ENCODE measurements around the gene MBTPS1.

DNA sequence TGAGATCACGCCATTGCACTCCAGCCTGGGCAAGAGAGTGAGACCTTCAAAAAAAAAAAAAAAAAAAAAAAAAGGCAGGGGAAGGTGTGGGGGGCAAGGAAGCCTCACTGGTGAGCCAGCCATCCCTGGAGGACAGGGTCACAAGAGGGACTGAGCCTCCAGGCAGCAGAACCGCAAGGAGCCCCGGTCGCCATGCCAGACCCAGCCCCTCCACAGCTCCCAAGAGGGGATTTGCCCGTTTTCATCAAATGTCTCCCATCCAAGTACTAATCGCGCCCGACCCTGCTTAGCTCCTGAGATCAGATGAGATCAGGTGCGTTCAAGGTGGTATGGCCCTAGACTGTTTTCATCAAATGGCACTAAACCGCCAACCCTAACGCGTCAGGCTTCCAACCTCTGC lies 77.0 kb downstream of the MBTPS1 start:
- TF ChIP-seq, protein P1, sequence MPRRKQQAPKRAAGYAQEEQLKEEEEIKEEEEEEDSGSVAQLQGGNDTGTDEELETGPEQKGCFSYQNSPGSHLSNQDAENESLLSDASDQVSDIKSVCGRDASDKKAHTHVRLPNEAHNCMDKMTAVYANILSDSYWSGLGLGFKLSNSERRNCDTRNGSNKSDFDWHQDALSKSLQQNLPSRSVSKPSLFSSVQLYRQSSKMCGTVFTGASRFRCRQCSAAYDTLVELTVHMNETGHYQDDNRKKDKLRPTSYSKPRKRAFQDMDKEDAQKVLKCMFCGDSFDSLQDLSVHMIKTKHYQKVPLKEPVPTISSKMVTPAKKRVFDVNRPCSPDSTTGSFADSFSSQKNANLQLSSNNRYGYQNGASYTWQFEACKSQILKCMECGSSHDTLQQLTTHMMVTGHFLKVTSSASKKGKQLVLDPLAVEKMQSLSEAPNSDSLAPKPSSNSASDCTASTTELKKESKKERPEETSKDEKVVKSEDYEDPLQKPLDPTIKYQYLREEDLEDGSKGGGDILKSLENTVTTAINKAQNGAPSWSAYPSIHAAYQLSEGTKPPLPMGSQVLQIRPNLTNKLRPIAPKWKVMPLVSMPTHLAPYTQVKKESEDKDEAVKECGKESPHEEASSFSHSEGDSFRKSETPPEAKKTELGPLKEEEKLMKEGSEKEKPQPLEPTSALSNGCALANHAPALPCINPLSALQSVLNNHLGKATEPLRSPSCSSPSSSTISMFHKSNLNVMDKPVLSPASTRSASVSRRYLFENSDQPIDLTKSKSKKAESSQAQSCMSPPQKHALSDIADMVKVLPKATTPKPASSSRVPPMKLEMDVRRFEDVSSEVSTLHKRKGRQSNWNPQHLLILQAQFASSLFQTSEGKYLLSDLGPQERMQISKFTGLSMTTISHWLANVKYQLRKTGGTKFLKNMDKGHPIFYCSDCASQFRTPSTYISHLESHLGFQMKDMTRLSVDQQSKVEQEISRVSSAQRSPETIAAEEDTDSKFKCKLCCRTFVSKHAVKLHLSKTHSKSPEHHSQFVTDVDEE (CRISPR knock-in tag; IDR thresholded peaks at IDR 0.05) = no peak
- TF ChIP-seq ARNTL (CRISPR knock-in tag; IDR thresholded peaks at IDR 0.05; ENCODE audit: borderline replicate concordance, low read depth) (no peak), ZNF565 (CRISPR knock-in tag; conservative IDR thresholded peaks at IDR 0.05; ENCODE audit: low read depth) (no peak), TCF4 (CRISPR knock-in tag; IDR thresholded peaks at IDR 0.05; ENCODE audit: borderline replicate concordance) (no peak), BACH2 (CRISPR knock-in tag; IDR thresholded peaks at IDR 0.05; ENCODE audit: borderline replicate concordance) (no peak), CSDC2 (CRISPR knock-in tag; IDR thresholded peaks at IDR 0.05) (no peak), GLIS3 (CRISPR knock-in tag; IDR thresholded peaks at IDR 0.05) (no peak), ZFP3 (CRISPR knock-in tag; IDR thresholded peaks at IDR 0.05) (no peak)
- TF ChIP-seq, protein P2, sequence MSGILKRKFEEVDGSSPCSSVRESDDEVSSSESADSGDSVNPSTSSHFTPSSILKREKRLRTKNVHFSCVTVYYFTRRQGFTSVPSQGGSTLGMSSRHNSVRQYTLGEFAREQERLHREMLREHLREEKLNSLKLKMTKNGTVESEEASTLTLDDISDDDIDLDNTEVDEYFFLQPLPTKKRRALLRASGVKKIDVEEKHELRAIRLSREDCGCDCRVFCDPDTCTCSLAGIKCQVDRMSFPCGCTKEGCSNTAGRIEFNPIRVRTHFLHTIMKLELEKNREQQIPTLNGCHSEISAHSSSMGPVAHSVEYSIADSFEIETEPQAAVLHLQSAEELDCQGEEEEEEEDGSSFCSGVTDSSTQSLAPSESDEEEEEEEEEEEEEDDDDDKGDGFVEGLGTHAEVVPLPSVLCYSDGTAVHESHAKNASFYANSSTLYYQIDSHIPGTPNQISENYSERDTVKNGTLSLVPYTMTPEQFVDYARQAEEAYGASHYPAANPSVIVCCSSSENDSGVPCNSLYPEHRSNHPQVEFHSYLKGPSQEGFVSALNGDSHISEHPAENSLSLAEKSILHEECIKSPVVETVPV (CRISPR knock-in tag; IDR thresholded peaks at IDR 0.05) = no peak
- TF ChIP-seq, protein P3, sequence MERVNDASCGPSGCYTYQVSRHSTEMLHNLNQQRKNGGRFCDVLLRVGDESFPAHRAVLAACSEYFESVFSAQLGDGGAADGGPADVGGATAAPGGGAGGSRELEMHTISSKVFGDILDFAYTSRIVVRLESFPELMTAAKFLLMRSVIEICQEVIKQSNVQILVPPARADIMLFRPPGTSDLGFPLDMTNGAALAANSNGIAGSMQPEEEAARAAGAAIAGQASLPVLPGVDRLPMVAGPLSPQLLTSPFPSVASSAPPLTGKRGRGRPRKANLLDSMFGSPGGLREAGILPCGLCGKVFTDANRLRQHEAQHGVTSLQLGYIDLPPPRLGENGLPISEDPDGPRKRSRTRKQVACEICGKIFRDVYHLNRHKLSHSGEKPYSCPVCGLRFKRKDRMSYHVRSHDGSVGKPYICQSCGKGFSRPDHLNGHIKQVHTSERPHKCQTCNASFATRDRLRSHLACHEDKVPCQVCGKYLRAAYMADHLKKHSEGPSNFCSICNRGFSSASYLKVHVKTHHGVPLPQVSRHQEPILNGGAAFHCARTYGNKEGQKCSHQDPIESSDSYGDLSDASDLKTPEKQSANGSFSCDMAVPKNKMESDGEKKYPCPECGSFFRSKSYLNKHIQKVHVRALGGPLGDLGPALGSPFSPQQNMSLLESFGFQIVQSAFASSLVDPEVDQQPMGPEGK (CRISPR knock-in tag; IDR thresholded peaks at IDR 0.05; ENCODE audit: borderline replicate concordance) = no peak
